GM06990 (cell line): ENCODE data around the gene ZFYVE28.

Experiments used
- DNase-seq: peaks from one replicate; pipeline ENCODE4 v3.0.0-alpha.2; 2011; ENCODE audit not compliant: insufficient read length; ENCODE audit errors: extremely low read depth
- H3K27me3 ChIP-seq: replicated peaks from 2 replicates; pipeline ENCODE4 v1.6.0; 2011; ENCODE audit warnings: low read length; ENCODE audit not compliant: control insufficient read depth, insufficient read depth
- H3K36me3 ChIP-seq: 2 replicates; pipeline ENCODE4 v1.5.1; 2011; ENCODE audit warnings: low read length; ENCODE audit not compliant: control insufficient read depth, insufficient read depth
- H3K4me3 ChIP-seq: replicated peaks from 2 replicates; pipeline ENCODE4 v1.5.1; 2011; ENCODE audit warnings: low read depth, mild to moderate bottlenecking, control low read depth, low read length
- TF ChIP-seq, protein P1 (sequence below): IDR thresholded peaks from 2 replicates; pipeline ENCODE4 v1.5.1; 2011; ENCODE audit warnings: low read length, control low read depth, mild to moderate bottlenecking, inconsistent platforms; ENCODE audit not compliant: insufficient read depth, poor library complexity, severe bottlenecking

ZFYVE28 gene

DNA sequence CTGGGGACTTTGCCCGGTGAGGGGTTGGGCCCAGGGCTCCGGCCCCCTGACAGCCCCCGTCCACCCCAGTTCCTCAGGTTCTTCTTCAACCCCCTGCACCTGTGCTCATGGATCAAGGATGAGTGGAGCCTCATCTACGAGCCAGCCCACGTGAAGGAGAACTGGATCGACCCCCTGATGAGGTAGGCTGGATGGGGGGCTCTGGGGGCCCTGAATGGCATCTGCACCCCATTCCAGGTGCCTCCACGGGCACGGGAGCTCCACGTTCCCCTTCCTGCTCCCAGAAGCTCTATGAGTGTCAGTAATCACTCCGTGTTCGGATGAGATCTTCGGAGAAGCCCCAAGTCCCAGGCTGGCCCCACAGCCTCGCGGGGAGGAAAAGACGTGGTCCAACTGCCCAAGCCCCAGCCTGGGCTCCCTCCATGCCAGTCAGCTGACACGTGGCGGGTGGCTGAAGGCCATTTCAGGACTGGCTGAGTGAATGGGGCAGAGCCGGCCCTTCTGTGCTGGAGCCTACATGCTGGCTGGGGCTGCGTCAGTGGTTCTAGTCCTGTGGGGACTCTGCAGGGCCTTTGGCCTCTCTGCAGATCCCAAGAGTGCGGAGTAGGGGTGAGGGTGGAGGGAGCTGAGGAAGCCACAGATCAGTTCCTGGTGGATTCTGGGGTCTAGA, 24.8 kb upstream of the ZFYVE28 start:
- DNase-seq = no peak
- Histone ChIP-seq H3K36me3 (no peaks in the 10 kb centered on the region), H3K27me3 (no peaks in the 10 kb centered on the region), H3K4me3 (no peak overlapping the region)
- TF ChIP-seq, protein P1, sequence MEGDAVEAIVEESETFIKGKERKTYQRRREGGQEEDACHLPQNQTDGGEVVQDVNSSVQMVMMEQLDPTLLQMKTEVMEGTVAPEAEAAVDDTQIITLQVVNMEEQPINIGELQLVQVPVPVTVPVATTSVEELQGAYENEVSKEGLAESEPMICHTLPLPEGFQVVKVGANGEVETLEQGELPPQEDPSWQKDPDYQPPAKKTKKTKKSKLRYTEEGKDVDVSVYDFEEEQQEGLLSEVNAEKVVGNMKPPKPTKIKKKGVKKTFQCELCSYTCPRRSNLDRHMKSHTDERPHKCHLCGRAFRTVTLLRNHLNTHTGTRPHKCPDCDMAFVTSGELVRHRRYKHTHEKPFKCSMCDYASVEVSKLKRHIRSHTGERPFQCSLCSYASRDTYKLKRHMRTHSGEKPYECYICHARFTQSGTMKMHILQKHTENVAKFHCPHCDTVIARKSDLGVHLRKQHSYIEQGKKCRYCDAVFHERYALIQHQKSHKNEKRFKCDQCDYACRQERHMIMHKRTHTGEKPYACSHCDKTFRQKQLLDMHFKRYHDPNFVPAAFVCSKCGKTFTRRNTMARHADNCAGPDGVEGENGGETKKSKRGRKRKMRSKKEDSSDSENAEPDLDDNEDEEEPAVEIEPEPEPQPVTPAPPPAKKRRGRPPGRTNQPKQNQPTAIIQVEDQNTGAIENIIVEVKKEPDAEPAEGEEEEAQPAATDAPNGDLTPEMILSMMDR = no peak

DNA sequence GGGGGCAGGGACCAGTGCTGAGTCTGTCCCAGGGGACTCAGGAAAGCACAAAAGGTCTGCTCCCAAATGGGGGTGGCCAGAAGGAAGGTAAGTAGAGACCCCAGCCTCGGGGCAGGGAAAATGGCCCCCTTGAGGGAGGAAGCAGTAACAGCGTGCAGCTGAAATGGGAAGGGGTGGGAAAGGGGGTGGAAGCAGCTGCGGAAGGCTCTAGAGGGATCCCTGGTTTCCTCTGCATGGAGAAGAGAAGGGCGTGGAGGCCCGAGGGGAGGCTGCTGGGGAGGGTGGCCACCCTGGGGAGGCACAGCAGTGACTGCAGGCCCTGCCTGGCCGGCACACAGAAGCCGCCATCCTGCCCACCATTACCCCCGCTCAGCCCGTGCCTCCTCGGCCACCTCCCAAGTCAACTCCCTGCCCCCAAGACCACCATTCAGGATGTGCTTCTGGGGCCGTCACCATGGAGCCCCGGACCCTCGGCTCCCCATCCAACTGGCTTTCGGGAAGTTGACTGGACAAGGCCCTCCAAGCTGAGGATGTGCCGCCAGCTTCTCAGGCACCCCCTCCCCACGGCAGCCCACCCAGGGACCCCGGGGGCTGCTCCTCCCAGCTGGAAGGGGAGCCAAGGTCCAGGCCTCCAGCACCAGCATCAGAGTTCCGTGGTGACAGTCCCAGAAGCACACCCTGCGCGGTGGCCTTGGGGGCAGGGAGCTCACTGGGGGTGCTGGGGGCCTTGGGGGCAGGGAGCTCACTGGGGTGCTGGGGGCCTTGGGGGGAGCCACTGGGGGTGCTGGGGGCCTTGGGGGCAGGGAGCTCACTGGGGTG, 23.9 kb upstream of the ZFYVE28 start:
- H3K4me3 ChIP-seq = no peak overlapping the region

DNA sequence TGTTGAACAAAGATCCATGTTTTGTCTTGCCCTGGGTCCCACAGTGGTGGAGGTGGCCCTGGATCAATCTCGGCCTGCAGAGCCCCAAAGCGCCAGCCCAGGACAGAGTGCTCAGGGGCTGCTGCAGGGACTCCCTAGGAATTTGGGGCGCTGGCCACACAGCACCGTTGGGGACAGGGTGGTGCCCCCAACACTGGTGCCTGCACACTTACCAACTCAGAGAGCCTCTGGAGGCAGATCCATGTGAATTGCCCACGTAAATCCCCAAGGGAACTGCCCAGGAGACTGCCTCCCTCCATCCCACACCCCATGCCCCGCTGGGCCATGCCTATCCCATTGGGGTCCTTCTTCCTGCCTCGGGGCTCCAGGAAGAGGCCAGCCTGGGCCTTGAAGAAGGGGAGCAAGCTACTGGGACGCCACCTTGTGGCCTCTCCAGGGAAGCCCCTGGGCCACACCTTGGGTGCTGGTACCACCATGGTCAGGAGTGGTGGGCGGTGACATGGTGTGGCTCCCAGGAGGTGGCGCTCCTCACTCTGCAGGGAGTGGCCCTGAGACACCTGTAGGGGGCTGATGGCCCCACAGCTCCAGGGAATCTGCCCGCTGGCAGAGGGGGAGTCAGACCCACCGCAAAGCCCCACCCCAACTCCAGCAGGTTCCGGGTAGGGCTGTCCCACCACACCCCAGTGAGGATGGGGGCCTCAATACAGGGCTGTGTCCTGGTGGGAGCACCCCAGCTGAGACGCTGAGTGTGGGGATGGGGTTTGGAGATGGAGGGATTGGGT, 23.1 kb upstream of the ZFYVE28 start:
- Histone ChIP-seq H3K36me3 (no peaks in the 10 kb centered on the region), H3K27me3 (no peaks in the 10 kb centered on the region), H3K4me3 (no peak overlapping the region)
- TF ChIP-seq, protein P1 = peak; percentile 99
- peak; percentile 85 for DNase-seq

More for the DNA sequence above, 23.9 kb upstream of the ZFYVE28 start:
- Histone ChIP-seq H3K27me3 (no peaks in the 10 kb centered on the region), H3K36me3 (no peaks in the 10 kb centered on the region)
- DNase-seq = no peak
- TF ChIP-seq, protein P1 = no peak

DNA sequence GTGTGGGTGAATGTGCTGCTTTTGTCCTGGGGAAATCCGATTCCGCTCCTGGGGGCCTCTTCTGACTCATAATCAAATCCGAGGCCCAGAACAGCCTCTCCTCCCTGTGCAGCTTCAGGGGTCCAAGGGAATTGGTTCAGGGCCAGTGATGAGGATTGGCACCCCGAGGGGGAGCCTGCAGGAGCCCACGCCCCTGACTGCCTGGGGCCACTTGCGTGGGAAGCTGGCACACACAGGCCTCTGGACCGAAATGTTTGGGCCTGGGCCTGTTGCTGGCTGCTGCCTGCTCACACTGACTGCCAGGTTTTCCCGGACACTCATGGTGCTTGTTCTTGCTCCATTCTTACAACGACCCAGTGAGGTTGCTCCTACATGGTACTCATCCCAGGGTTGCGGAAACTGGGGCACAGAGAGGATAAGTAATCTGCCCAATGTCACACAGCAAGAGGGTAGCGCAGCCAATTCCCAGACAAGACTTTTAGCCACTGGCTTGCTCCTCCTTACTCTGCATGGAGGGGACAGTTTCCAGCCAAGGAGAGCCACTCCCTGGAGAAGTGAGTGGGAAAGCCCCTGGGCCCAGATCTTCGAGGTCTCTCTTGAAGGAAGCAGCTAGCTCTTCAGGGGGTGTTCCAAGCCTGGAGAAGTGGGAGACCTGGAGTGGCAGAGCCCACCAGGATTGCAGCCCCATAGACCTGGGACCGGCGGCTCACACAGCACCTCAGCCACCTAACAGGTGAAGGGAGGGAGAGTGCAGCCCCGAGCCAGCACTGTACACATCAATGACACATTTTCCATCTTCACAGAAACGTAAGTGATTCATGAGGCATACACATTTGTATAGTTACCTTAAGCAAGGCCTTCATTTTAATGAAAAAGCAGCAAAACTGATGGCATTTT, 20.6 kb upstream of the ZFYVE28 start:
- no peak for DNase-seq
- Histone ChIP-seq H3K27me3 (no peaks in the 10 kb centered on the region), H3K4me3 (no peak overlapping the region), H3K36me3 (no peaks in the 10 kb centered on the region)
- TF ChIP-seq, protein P1 = no peak
